Measurements from ENCODE around the gene ADAMTSL2.

GRCh38 chr9:133584167-133584558 lies 49.7 kb downstream of the ADAMTSL2 start:
- TF ChIP-seq CTCF (IDR thresholded peaks at IDR 0.05; ENCODE audit: poor library complexity) (no peak), EZH2phosphoT487 (IDR thresholded peaks at IDR 0.05; ENCODE audit: low read depth, severe bottlenecking, unreplicated experiment) (no peak), EZH2 (IDR thresholded peaks at IDR 0.05; ENCODE audit: borderline replicate concordance) (no peak)

Data from hepatocyte (in vitro differentiated cells).